ENCODE results near the gene CEP41. TPM values are rescaled to one million over a fixed set of nuclear protein-coding genes. Genes with fewer than 3 reads are reported as not detected.

CEP41 gene
- total RNA-seq, 4 donors from 2014 or later = 1.9 to 6.8 (median 3.2) TPM

GRCh38 chr7:130473289-130473688 lies 32.5 kb upstream of the CEP41 start:
- no peaks in the 10 kb centered on the region for H3K4me1 ChIP-seq
- DNase-seq = no peak
- no peak overlapping the region for H3K4me3 ChIP-seq
- H3K9me3 ChIP-seq = peaks cover 0 to 3% (median 0%) of the 10 kb centered on the region in 3 donors
- intact Hi-C loops (cut with DNase I) = no loop called here
- no peaks in the 10 kb centered on the region for H3K36me3 ChIP-seq
- TF ChIP-seq CTCF (IDR thresholded peaks at IDR 0.05) (no peak), POLR2A (IDR thresholded peaks at IDR 0.05) (no peak)
- H3K27me3 ChIP-seq = peaks cover 0 to 3% (median 0%) of the 10 kb centered on the region in 4 donors
- H3K27ac ChIP-seq = no peak overlapping the region

- intact Hi-C loops (cut with DNase I) = no loop called here
- no peak for TF ChIP-seq CTCF (IDR thresholded peaks at IDR 0.05)
- no peak for TF ChIP-seq POLR2A (IDR thresholded peaks at IDR 0.05)
- no peaks in the 10 kb centered on the region for H3K4me1 ChIP-seq
- H3K27me3 ChIP-seq = peaks cover 0 to 3% (median 0%) of the 10 kb centered on the region in 4 donors
- no peak overlapping the region for H3K27ac ChIP-seq
- no peak overlapping the region for H3K4me3 ChIP-seq
- DNase-seq = no peak
- H3K36me3 ChIP-seq = no peaks in the 10 kb centered on the region
- H3K9me3 ChIP-seq = no peaks in the 10 kb centered on the region
- 74 to 75% methylated on average over 2 of the region's 2 CpGs for WGBS, 2 donors
Measured at GRCh38 chr7:130471974-130472373, 31.2 kb upstream of the CEP41 start.

- H3K4me3 ChIP-seq = no peak overlapping the region
- peaks cover 0 to 3% (median 0%) of the 10 kb centered on the region in 4 donors for H3K27me3 ChIP-seq
- no peaks in the 10 kb centered on the region for H3K9me3 ChIP-seq
- no peak overlapping the region for H3K27ac ChIP-seq
- no peak for TF ChIP-seq POLR2A (IDR thresholded peaks at IDR 0.05)
- TF ChIP-seq CTCF (IDR thresholded peaks at IDR 0.05) = no peak
- DNase-seq = no peak
- 84 to 90% methylated on average over 1 of the region's 1 CpG for WGBS, 2 donors
- no peaks in the 10 kb centered on the region for H3K36me3 ChIP-seq
- intact Hi-C loops (cut with DNase I) = no loop called here
- no peaks in the 10 kb centered on the region for H3K4me1 ChIP-seq
Measured at GRCh38 chr7:130468612-130469011, 27.8 kb upstream of the CEP41 start.

- no peak for DNase-seq
- TF ChIP-seq POLR2A (IDR thresholded peaks at IDR 0.05) = no peak
- no peak for TF ChIP-seq CTCF (IDR thresholded peaks at IDR 0.05)
- Histone ChIP-seq H3K4me3 (no peak overlapping the region), H3K27me3 (no peaks in the 10 kb centered on the region), H3K36me3 (no peaks in the 10 kb centered on the region), H3K4me1 (no peaks in the 10 kb centered on the region), H3K9me3 (peaks cover 0 to 9% (median 0%) of the 10 kb centered on the region in 3 donors), H3K27ac (no peak overlapping the region)
- 57 to 62% methylated on average over 4 of the region's 4 CpGs for WGBS, 2 donors
- intact Hi-C loops (cut with DNase I) = no loop called here
Measured at GRCh38 chr7:130463553-130464434, 23.0 kb upstream of the CEP41 start.

GRCh38 chr7:130461272-130461671 lies 20.5 kb upstream of the CEP41 start:
- H3K27ac ChIP-seq = no peak overlapping the region
- H3K27me3 ChIP-seq = no peaks in the 10 kb centered on the region
- peaks cover 0 to 9% (median 0%) of the 10 kb centered on the region in 3 donors for H3K9me3 ChIP-seq
- WGBS, 2 donors = 42 to 70% methylated on average over 2 of the region's 2 CpGs
- DNase-seq = no peak
- H3K4me1 ChIP-seq = no peaks in the 10 kb centered on the region
- no peaks in the 10 kb centered on the region for H3K36me3 ChIP-seq
- intact Hi-C loops (cut with DNase I) = no loop called here
- H3K4me3 ChIP-seq = no peak overlapping the region
- TF ChIP-seq CTCF (IDR thresholded peaks at IDR 0.05) (no peak), POLR2A (IDR thresholded peaks at IDR 0.05) (no peak)
